Left colon (tissue), 2 donors: ENCODE data around the gene SERPIND1. TPM values are rescaled to one million over a fixed set of nuclear protein-coding genes. Genes with fewer than 3 reads are reported as not detected.

Experiments
- ATAC-seq: fragments of 200-7000 bp; cut with Tn5 transposase; one replicate; pipeline ENCODE4 v1.9.1; 2020; ENCODE audit warnings: mild to moderate bottlenecking, moderate library complexity
- DNase-seq, 2 donors: peaks; one replicate each; pipeline ENCODE4 v3.0.0-alpha.2; 2020
- intact Hi-C, 2 donors: fragments of 100-400 bp; cut with DNase I in 1 of 2; cut with micrococcal nuclease in 1 of 2; formaldehyde crosslinking; loops; one replicate each; pipeline versions ENCODE4 v1.11.2 to v1.14.0; 2022; cut with DNase I, micrococcal nuclease
- total RNA-seq, 2 donors: library from RNA; stranded (reverse); fragmentation: NEBNext Ultra II Directional; extraction: Animal tissue kit (Norgen Biotek cat#: 25700); gene quantifications; one replicate each; pipeline ENCODE4 v1.2.1, GENCODE V29; 2021
- donor health status: DM: no; HTN: no; CAD: no.
- donor health status: DM: yes; HTN: yes; CAD: no.

The SERPIND1 gene
- total RNA-seq, 2 donors from 2014 or later = not detected

DNA sequence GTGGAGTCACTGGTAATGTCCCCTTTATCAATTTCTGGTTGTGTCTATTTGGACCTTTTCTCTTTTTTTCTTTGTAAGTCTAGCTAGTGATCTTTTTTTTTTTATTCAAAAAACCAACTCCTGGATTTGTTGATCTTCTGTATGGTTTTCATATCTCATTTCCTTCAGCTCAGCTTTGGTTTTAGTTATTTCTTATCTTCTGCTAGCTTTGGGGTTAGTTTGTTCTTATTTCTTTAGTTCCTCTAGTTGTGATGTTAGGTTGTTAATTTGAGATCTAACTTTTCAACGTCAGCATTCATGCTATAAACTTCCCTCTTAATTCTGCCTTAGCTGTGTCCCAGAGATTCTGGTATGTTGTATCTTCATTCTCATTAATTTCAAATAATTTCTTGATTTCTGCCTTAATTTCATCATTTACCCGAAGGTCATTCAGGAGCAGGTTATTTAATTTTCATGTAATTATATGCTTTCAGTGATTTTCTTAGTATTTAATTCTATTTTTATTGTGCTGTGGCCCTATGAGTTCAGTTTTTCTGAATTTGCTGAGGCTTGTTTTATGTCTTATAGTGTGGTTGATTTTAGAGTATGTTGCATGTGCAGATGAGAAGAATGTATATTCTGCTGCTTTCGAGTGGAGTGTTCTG lies 55.7 kb downstream of the SERPIND1 start:
- intact Hi-C loops = no loop called here
- ATAC-seq (no peak), DNase-seq (no peak)

DNA sequence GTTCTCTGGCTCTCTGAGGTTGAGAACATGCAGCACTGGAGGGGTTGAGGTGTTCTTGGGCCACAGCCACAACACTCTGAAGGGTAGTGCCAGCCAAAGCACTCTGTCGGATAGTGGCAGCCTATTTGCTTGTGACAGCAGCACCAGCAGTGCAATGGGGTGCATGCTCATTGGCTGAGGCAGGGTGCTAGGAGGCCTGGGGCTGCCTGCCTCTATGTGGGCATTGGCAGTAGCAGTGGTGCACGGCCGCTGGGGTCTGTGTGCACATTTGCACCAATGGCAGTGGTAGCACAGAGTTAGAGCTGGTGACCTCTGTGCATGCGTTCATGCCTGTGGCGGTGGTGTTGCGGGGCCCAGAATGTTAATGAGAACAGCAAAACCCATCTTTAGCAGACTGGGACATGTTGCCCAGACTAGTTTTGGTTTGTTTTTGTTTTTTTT lies 59.3 kb downstream of the SERPIND1 start:
- intact Hi-C loops = no loop called here
- ATAC-seq (no peak), DNase-seq (no peak)

DNA sequence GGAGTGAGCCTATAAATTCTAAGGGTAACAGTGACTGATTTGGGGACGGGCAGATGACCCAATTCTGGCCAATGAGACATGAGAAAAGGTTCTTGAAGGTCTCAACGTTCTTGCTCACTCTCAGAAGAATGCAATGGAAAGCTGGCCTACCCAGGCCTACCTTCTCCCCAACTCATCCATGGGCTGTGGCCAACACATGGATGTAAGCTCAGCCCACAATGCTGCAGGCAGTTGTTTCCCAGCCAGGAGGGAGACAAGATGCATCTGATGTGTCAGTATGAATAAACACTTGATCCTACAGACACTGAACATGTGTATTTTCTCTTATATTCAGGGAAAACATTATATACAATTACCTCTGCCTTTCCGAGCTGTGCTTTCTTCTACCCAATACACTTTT lies 60.3 kb downstream of the SERPIND1 start:
- no peak for DNase-seq
- intact Hi-C loops = no loop called here
- ATAC-seq = no peak

DNA sequence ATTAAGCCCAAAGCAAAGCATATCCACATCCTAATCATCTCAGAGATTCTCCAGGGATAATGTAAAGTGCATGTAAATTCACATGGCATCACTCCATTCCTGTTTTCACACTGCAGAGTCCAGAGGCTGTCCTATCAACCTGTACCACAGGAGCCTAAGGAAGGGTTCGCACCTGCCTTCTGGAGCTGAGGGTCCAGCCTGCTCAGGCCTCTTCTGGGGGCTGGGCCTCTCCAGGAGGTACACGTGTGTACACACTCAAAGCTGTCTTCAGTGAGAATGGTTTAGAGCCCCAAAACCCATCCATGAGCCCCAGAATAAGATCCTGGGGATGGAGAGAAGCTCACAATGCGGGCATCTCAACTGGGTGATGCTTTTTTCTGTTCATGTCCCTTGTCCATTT lies 60.8 kb downstream of the SERPIND1 start:
- ATAC-seq = no peak
- no peak for DNase-seq
- intact Hi-C loops = no loop called here

Other genes with a start within 250 kb of the SERPIND1 start
- 10 to 100 TPM; 77.3 to 82.4 TPM for gene PI4KA, start 84.7 kb downstream of the SERPIND1 start, total RNA-seq
- 10 to 100 TPM; 26.3 to 30.3 TPM for gene SNAP29, start 84.9 kb downstream of the SERPIND1 start, total RNA-seq
- gene CRKL, start 143.3 kb downstream of the SERPIND1 start, total RNA-seq = 10 to 100 TPM; 51.3 to 60.9 TPM
- 100 to 1,000 TPM; 126 to 184 TPM for gene AIFM3, start 193.1 kb downstream of the SERPIND1 start, total RNA-seq
- gene LZTR1, start 208.2 kb downstream of the SERPIND1 start, total RNA-seq = 10 to 100 TPM; 49.9 to 50.4 TPM
- 10 to 100 TPM; 18.1 to 20.0 TPM for gene THAP7, start 228.0 kb downstream of the SERPIND1 start, total RNA-seq
- 1 to 10 TPM in 1 of 2 donors, under 1 TPM in 1; 0.73 to 1.5 TPM for gene P2RX6, start 241.1 kb downstream of the SERPIND1 start, total RNA-seq